HG03175 (cell line): ENCODE results near the gene PAPPA.

ENCODE experiments used
- ATAC-seq: cut with Tn5 transposase; IDR thresholded peaks from one replicate; pipeline ENCODE4 v1.9.1; 2021; ENCODE audit warnings: mild to moderate bottlenecking, moderate library complexity; ENCODE audit not compliant: unreplicated experiment

The PAPPA gene

DNA sequence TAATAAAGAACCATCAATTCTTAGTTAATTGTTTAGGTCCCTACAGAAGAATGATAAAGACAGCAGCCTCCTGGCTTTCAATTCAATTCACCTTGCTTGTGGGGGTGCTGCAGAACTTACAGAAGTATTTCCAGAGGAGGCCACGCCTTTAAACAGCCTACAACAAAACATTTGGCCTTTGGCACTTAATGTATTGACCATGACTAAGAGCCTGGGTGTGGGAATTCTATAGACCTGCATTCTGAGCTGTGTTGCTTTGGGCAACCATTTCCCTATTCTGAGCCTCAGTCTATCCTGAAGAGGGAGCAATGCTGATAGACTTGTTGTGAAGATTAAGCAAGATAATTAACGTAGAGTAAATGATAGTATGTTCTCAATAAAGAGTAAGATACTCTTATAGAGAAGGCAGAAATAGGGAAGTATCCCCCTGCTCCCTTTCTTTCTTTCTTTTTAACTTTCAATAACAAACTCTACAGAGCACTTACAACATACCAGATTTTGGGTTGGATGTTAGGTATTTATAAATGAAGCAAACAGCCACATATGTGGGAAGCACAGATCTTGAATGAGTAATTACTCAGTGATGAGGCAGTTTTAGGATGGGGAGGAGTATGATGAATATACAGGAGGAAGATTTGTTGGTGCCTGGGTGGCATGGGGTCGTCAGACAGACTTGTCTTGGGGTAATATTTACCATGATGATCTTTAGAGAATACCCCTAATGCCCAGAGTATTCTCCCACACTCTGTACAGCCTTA lies 28.4 kb downstream of the PAPPA start:
- no peak for ATAC-seq

DNA sequence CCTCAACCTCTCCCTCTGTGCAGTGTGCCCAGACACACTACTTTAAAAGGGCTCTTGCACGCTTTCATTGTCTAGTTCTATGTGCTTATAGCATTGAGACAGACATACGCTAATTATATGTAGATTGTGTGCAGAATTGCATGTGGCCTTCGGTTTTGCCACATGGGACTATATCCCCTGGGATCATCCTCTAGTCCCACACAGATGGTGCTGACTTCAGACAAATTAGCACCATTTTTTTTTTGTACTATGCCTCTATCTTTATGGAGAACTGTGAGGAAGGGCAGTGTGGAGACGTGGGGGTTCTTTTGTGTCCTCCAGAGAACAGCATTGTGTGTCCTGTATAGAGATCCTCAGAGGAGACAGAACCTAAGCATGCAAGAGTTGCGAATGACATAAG lies 29.3 kb downstream of the PAPPA start:
- ATAC-seq = no peak

DNA sequence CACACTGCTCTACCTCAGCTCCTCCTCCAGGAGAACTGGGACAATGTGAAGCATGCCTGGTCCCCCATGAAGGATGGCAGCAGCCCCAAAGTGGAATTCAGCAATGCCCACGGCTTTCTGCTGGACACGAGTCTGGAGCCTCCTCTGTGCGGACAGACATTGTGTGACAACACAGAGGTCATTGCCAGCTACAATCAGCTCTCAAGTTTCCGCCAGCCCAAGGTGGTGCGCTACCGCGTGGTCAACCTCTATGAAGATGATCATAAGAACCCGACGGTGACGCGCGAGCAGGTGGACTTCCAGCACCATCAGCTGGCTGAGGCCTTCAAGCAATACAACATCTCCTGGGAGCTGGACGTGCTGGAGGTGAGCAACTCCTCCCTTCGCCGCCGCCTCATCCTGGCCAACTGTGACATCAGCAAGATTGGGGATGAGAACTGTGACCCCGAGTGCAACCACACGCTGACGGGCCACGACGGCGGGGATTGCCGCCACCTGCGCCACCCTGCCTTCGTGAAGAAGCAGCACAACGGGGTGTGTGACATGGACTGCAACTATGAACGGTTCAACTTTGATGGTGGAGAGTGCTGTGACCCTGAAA lies 34.1 kb downstream of the PAPPA start:
- no peak for ATAC-seq

DNA sequence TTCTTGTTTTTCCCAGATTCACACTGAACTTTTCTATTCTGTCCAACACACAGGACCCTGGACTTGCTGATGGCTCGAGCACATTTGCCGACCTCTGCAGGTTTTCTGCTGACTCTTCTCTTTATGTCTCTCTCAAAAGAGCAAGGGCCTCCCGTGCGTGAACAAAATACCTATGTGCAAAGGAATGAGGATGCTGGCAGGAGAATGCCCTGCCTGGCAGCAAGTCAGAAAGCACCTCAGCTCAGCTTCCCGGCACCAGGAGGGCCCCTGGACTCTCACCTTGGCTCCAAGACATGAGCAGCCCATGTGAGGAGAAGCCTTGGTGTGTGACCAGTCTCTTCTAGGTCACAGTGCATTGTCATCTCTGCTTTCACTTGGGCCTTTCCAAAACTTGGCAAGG lies 36.1 kb downstream of the PAPPA start:
- no peak for ATAC-seq

DNA sequence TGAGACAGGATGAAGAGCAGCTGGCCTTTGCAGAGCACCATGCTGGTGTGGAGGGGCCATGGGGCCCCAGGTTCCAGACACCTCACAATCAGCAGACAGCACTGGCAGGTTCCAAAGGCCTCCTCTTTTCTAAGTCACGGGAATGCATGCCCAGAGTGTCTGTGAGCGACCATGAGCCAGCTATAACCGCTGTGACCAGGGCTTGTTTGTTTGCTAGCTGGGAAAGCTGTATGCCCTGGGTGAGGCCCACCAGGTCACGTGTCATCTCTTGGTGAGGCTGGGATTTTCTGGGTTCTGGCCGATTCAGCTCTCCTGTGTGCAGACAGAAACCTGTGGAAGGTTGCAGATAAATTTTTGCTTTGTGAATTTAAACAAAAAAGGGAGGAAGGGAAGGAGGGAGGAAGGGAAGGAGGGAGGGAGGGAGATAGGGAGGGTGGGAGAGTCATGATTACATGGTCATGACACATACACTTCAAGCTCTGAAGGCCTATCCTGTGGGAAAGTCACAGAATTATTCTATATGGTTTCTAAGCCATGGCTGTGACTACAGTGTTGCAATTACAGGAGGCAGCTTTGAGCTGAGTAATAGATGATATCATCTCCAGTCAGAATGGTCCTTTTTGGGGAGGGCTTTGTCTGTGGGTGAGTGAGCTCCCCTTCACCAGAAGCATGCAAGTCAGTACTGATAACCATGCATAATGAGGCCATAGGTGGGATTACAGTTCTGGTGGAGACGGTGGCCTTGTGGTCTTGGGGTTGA lies 37.2 kb downstream of the PAPPA start:
- ATAC-seq = no peak

DNA sequence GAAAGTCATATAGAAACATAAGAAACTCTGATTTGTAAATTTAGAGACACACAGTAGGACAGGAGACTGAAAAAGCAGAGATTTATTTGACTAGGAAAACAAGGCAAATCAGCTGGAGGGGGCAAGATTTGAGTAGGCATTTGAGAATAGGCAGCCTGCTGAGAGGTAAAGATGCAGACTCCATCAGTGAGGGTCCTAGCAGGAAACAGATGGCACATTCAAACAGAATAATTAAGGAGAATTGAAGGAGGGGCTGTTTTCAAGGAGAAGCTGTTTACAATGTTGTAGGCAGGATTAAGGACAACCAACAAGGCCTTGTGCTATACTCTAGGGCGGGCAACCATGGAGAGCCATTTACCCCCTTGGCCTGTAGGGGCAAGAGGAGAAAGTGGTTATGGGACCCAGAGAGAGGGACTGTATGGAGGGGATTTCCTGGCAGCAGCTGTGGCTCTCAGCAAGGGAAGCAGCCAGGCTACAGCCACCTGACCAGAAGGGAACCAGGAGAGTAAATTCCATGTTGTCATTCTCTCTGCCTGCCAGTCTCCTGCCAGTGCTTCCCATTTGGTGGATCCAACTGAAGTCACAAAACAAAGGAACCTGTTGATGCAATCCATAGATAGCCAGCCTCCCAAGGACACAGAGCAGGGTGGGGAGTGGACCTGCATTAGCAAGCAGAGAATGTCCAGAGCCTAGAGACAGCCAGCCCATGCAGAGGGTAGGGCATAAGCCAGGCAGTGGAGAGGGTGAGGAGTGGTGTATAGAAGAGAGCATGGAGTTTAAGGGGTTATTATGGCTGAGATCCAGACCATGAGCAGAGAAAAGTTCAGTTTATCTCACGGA lies 38.2 kb downstream of the PAPPA start:
- ATAC-seq = no peak

DNA sequence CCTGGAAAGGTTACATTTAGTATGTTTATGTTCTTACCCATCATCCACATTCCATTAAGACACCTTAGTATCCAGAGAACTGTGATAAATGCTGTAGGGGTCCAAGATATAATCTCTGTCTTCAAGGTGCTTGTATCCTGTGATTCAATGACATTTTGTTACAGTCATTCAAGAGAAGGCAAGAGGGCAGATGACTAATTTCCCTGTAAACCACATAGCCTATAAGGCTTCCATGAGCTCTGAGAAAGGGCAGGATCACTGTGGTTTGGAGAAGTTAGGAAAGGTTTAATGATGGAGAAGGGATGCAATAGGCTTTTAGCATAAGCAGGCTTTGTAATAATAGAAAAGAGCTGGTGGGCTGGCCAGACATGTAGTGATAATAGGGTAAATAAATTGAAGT lies 40.0 kb downstream of the PAPPA start:
- no peak for ATAC-seq

DNA sequence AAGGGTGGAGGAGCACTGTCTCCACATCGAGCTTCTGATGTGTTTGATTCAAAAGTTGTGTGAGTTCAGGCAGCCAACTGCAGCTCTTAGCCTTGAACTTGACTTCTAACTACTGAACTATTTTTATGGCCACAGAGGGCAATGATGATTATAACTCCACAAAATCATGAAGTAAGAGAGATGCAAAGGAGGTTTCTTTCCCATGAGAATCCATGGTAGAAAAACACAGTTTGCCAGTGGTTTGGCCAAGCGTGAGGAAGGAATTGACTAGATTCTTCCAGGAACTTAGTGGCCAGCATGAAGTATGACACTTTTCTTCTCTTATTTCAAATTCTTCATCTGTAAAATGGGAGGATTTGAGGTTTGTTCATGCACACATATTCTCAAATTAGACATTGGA lies 43.2 kb downstream of the PAPPA start:
- no peak for ATAC-seq

DNA sequence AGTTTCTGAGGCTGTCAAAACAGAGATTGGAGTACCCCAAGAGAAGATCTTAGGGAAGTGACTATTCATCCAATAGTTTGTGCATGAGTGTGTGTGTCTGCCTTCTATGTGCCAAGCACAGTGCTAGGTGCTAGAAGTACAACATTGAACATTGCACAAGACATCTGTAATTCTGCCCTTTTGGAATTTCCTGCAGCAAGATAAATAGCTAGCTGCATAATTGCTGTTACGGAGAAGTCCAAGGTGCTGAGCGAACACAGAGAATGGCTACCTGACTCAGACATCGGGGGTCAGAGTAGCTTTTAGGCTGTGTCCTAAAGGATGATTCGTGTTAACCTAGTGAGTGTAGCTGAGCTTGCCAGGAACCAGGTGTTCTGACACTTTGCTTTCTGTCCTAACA lies 44.8 kb downstream of the PAPPA start:
- ATAC-seq = no peak

DNA sequence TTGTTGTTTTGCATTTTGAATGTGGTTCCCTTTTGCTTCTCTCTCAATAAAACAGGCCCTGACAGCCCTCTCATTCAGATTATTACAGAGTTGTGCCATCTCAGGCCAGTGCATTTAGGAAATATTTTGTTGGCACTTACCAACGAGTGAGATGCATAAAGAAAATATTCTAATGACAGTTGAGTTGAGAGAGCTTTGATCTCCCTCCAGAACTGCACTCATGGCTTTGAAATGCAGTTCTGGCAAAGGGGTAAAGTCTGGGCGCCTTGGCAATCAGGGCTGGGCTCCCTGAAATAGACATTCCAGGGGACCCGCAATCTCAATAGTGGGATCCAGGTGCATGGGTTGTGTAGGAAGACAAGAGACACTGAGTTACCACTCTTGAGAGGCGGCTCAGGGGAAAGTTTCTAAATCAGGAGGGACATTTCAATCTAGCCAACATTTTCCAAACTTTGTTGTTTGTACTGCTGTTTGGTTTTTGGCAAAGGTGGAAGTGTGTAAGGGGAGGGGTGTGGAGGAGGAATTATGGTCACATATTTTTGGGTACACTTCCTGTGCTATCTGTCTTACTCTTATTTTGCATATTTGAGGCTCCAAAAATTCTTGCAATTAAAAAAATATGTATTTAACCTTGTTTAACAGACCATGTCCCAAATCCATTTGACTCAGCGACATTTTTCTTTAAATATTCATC lies 48.8 kb downstream of the PAPPA start:
- no peak for ATAC-seq

DNA sequence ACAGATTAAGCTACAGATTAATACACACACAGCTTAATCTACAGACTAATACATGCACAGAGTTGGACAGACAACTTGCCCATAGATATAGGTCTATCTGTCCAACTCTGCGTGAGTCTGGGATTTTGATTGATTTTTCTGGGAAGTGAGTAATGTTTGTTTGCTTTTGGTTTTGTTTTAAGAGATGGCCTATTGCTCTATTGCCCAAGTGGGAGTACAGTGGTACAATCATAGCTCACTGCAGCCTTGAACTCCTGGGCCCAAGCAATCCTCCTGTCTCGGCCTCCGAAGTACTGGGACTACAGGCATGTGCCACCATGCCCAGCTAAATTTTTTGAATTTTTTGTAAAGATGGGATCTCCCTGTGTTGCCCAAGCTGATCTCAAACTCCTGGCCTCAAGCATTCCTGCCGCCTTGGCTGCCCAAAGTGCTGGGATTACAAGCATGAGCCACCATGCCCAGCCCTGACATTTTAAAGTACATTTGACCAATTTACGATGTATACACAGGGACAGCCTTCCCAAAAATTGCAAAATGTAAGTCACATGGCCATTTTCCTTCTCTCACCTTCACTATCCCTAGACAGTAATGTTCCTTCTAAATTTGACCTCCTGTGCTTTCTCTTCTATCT lies 50.8 kb downstream of the PAPPA start:
- ATAC-seq = no peak

DNA sequence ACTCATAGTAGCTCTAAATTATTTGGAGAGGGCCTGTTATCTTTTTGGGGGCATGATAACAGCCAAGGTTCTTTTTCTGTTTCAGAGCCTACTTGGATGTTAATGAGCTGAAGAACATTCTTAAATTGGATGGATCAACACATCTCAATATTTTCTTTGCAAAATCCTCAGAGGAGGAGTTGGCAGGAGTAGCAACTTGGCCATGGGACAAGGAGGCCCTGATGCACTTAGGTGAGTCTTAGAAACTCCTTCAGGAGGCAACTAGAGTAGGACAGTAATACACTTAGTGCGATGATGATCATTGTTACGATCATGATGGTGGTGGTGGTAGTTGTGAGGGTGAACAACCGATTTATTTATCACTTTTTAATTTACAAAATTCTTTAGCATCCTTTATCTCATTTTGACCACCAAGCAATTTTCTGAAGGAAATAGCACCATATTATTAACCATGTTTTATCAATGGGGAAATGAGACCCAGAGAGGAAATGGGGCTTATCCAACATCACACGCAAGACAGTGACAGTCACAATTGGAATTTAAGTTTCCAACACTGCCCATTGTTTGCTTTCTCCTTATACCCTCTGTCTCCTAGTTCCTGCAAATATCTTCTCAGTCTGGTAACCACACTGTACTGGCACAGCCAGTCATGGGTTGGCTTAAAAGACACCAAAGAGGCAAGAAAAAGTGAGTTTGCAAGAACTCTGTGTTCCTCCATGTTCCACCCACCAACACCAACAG lies 54.0 kb downstream of the PAPPA start:
- no peak for ATAC-seq

DNA sequence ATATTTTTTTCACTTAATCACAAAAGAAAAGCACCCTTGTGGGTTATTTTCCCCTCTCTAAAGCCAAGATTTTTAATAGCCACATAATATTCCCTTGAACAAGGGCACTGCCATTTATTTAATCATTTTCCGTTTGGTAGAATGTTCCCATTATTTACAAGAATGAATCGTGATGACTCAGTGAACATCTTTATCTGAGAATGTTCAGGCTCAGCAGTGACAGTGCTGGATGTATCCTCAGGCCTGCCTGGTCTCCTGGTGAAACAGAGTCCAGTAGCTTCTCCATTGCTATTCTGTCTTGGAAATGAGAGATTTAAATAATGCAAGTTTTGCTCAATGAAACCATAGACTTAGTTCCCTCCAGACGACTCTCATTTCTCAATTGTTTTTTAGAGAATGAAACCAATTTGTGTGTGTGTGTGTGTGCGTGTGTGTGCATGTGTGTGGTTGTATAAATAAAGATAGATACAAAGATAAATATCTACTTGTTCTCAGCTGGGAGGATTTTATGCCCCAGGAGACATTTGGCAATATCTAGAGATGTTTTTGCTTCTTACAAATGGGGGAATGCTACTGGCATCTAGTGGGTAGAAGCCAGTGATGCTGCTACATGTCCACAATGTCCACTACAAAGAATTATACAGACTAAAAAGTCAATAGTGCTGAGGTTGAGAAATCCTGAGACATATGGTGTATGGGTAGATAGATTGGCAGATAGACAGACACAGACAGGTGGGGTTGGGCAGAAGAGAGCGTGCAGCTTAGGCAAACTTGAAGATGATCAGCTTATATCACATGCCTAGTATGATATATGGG lies 55.0 kb downstream of the PAPPA start:
- ATAC-seq = no peak

DNA sequence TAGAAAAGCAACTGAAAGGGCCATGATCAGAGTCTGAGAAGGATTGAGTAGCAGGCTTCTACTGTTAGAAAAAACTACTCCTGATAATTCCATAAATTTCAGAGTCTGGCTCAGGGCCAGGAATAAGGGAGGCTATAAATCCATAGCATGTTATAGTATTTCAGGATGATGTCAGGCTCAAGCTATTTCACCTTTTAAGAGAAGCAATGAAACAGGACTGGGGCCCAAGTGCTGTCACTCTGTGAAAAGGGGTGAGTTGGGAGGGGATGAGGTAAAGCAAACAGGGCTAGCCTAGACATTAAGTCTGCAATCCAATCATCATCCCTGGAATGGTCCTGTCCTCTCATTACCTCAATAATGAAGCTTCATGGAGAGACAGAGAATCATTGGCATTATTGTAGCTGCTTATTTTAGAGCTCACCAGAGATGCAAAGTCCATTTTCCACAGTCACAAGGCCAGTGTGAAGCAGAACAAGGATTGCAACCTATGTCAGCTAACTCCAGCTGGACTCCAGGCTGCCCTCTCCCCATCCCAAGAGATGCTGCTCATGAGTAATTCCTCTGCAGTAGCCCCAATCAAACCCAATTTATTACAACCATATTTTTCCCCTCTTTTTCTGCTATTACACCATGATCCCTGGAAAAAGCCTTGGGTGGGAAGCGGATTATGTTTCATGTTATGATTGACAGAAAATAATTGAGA lies 56.0 kb downstream of the PAPPA start:
- no peak for ATAC-seq

DNA sequence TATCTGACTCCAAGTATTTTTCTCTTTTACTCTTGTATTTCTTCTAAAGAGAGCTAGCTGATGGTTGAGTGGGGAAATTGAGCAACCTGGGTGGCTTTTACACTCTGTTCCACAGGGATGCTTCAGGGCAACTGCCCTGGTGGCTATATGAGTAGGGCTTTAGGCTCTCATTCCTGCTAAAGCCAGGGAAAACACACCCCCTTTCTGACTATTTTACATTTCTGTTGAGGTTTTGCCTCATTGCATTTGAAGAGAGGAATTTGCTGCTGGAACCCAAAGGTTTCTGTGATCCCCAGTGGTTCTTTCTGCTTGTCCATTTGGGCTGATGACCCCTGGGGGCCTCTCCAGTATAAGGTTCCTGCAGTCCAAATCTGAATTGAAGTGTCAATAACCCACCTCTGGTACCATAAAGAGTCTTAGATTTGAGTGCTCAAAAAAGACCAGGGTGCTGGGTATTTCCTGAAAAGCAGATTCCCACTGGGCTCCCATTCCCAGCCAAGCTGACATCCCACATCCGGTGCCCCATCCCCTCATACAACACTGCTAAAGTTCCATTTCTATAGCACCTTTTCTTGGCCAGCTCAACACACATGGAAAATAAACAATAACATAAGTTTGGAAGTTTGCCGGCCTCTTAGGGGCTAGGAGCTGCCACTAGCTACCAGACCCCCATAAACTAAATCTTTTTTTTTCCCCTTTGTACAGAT lies 59.5 kb downstream of the PAPPA start:
- no peak for ATAC-seq

DNA sequence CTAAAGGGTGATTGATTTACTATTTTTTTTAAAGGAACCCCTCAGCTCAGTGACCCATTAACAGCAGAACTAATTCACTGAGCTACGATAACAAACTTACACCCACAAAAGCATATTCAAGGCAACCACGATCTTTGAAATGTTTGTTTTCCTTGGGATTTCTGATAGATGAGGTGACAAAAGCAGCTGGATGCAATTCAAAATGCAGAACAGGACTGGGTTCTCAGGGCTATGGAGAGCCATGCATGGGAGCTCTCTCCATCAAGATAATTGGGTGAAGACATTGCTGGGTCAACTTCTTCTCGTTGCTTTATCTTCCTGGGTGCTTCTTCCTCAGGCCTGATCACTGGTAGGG lies 60.1 kb downstream of the PAPPA start:
- ATAC-seq = no peak

DNA sequence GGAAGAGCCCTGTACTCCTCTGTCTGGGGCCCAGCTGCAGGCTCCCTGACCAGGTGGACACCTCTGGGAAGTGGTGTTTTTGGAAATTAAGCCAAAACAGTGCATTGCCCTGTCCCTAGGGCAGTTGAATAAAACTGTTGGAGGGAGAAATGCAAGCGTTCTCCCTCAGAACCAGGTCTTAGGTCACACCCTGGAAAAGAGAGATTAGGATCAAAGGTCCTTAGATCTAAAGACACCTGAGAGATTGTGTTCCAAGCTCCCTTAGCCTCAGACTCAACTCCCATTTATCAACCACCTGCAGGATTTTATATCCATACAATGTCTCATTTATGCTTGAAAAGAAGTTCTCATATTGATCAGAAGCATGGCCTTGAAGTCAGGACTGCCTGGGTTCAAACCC lies 64.8 kb downstream of the PAPPA start:
- ATAC-seq = no peak

DNA sequence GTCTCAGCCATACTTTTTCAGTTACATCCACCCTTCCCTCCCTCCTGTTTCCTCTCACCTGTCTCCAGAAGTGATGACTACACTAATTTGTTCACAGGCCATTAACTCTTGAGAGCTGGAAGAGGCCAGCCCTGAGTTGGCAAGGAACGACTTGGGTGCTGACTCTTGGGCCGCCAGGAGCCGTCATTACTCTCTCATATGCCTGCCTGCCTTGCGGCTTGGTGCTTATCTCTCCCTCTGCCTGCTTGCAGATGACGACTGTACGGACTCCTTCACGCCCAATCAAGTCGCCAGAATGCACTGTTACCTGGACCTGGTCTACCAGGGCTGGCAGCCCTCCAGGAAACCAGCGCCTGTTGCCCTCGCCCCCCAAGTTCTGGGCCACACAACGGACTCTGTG lies 66.1 kb downstream of the PAPPA start:
- ATAC-seq = no peak
